A673 (cell line): ENCODE measurements around the gene OR2Y1.

Source experiments
- EZH2 ChIP-seq: fragments of 200-600 bp; sonication (generic); IDR thresholded peaks from 2 replicates; pipeline ENCODE4 v1.6.1; 2017; ENCODE audit warnings: borderline replicate concordance, low read depth, mild to moderate bottlenecking, mixed read lengths, antibody characterized with exemption, low read length; ENCODE audit not compliant: poor library complexity, severe bottlenecking
- TF ChIP-seq, protein P1 (sequence below): fragments of 300-800, 200-600 bp; sonication (generic); conservative IDR thresholded peaks from 2 replicates; pipeline ENCODE4 v1.5.1; 2017; ENCODE audit warnings: low read depth, mild to moderate bottlenecking, antibody characterized with exemption, low read length, moderate library complexity, mixed read lengths

DNA sequence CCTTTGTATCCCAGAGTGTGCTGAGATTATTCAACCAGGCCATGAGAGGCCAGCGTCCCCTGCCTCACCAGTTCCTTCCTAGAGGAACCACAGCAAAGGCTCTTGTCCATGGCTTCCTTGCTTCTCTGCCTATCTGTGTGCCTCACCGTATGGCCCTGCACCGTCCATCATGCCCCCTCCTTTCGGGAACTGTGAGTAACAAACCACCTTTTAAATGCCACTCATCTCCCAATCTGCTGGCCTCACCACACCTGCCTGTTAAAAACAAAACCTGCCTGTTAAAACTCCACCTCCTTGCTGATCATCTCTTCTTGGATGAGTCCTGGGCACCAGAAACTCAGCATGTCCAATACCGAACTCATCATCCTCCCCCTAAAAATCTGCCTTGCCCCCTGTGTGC, 4.4 kb upstream of the OR2Y1 start:
- TF ChIP-seq, protein P1, sequence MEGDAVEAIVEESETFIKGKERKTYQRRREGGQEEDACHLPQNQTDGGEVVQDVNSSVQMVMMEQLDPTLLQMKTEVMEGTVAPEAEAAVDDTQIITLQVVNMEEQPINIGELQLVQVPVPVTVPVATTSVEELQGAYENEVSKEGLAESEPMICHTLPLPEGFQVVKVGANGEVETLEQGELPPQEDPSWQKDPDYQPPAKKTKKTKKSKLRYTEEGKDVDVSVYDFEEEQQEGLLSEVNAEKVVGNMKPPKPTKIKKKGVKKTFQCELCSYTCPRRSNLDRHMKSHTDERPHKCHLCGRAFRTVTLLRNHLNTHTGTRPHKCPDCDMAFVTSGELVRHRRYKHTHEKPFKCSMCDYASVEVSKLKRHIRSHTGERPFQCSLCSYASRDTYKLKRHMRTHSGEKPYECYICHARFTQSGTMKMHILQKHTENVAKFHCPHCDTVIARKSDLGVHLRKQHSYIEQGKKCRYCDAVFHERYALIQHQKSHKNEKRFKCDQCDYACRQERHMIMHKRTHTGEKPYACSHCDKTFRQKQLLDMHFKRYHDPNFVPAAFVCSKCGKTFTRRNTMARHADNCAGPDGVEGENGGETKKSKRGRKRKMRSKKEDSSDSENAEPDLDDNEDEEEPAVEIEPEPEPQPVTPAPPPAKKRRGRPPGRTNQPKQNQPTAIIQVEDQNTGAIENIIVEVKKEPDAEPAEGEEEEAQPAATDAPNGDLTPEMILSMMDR, result no peak
- no peak for TF ChIP-seq EZH2
